Activated T-cell treated with anti-CD3 and anti-CD28 coated beads for 1 hour (primary cell): ENCODE results near the gene TTLL3.
"Not testable (repeated sequence)": the region's sequence is repeated elsewhere in the genome, so short reads cannot be mapped to it uniquely, and the experiment has no call there.

Experiments
- DNase-seq: peaks from one replicate; pipeline ENCODE4 v3.0.0-alpha.2; 2020; ENCODE audit warnings: low read depth

The TTLL3 gene

GRCh38 chr3:9866639-9867038 is 56.6 kb downstream of the TTLL3 start:
- no peak for DNase-seq

- DNase-seq = no peak
These were observed 57.0 kb downstream of the TTLL3 start for GRCh38 chr3:9867106-9867505.

- DNase-seq = no peak
These were observed 59.9 kb downstream of the TTLL3 start for GRCh38 chr3:9869955-9870354.

- DNase-seq = no peak
These were observed 60.9 kb downstream of the TTLL3 start for GRCh38 chr3:9870978-9871377.

- DNase-seq = not testable (repeated sequence)
These were observed 62.0 kb downstream of the TTLL3 start for GRCh38 chr3:9872067-9872466.

- no peak for DNase-seq
These were observed 65.4 kb downstream of the TTLL3 start for GRCh38 chr3:9875448-9875847.

GRCh38 chr3:9876255-9876654 is 66.2 kb downstream of the TTLL3 start:
- DNase-seq = not testable (repeated sequence)

GRCh38 chr3:9876991-9877390 is 66.9 kb downstream of the TTLL3 start:
- no peak for DNase-seq

- no peak for DNase-seq
These were observed 68.6 kb downstream of the TTLL3 start for GRCh38 chr3:9878700-9879099.

- DNase-seq = no peak
These were observed 69.9 kb downstream of the TTLL3 start, which contains the start of gene CIDEC for GRCh38 chr3:9879830-9880549. Gene CIDEC (minus strand): TSS chr3:9880253. CDS start chr3:9878486, 1,767 bp downstream.

- no peak for DNase-seq
These were observed 71.4 kb downstream of the TTLL3 start for GRCh38 chr3:9881441-9881840.

GRCh38 chr3:9883706-9884554 is 73.9 kb downstream of the TTLL3 start:
- no peak for DNase-seq

- no peak for DNase-seq
These were observed 74.6 kb downstream of the TTLL3 start for GRCh38 chr3:9884555-9885165.
